GM18526 (cell line): ENCODE results near the gene TNNI3.

Experiments
- POLR2A ChIP-seq: IDR thresholded peaks from 3 replicates; pipeline ENCODE4 v1.6.1; 2011; ENCODE audit not compliant: insufficient read length; ENCODE audit errors: extremely low read depth

Gene TNNI3

DNA sequence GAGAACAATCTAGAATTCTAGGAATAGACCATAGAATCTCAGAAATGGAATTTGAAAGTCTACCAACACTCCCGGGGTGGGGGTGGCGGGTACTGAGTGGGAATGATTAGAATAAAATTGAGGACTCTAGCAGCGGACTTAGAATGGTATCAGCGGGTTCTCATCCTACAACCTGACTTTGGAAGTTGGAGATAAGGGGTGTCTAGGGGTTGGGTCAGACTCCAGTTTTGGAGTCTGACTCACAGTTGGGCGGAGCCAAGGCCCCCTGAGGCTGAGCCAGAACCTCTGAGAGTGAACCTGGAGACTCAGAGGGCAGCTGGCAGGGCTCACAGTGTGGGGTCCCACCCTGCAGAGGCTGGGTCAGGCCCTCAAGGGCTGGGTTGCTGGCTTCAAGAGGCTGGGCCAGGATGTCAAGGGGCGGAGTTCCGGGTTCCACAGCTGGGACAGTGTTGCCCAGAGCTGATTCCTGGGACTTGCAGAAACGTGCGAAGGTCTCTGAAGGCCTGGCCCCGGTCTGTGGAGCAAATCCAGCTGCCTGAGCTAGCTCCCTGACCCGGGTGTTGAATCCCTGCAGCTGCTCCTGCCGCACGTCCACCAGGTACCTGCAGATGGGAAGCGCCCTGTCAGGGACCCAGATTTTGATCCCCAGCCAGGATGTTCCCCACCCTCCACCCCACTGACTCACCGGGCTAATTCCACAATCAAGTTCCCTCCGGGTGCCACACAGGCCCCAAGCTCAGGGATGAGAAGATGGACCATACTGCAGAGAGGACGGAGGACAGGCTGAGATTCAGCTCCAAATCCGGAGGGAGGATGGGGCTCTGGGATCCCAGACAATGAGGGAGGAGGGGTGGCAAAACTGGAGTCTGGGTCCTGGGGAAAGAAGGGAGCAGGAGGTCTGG lies 1.6 kb upstream of the TNNI3 start:
- TF ChIP-seq POLR2A, result no peak

GRCh38 chr19:55158423-55158822 lies 891 bp upstream of the TNNI3 start:
- no peak for TF ChIP-seq POLR2A

DNA sequence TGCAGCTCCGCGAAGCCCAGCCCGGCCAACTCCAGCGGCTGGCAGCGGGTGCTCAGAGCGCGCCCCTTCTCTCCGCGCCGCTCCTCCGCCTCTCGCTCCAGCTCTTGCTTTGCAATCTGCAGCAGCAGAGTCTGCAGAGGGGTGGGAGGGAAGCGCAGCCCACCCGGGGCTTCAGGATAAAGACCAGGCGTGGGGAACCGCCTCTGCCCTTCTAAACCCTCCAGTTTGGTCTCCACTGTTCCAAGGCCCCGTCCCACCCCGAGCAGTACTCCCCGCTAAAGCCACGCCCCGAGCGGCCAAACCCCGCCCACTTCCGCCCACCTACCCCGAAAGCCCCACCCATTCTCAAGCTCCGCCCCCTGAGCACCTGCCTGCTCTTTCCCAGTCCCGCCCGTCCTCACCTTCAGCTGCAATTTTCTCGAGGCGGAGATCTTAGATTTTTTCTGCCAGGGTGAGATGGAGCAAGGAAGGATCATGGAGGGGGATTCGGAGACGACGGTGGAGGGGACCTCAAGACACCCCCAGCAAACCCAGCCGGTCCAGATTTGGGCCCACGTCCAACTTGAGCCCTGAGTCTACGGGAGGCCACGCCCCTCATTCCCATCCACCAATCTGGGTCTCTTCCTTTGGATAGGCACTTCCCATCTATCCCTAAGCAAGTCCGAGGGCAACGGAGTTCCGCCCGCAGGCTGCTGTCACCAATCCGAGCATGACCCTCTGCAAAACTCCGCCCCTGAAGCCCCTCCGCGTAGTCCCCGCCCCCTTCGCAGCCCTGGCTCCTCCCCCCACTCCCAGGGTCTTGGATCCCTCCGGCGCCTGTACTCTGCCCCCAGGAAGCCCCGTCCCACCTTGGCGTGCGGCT lies 1.1 kb downstream of the TNNI3 start:
- TF ChIP-seq POLR2A, result no peak

DNA sequence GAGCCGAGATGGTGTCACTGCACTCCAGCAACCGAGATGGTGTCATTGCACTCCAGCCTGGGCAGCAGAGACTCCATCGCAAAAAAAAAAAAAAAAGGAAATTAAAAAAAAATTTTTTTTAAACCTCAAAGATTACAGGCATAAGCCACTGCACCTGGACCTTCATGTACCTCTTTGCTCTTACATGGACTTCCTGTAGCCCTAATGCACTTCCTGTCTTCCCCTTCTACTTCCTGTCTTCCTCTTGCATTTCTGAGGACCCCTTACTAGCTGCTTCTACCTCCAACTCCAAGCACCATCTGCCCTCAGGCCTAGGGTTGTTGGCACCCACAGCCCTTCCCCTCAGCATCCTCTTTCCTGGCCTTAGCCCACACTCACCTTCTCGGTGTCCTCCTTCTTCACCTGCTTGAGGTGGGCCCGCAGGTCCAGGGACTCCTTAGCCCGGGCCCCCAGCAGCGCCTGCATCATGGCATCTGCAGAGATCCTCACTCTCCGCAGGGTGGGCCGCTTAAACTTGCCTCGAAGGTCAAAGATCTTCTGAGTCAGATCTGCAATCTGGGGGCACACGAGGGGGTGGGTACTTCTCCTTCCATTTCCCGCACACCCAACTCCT lies 3.8 kb downstream of the TNNI3 start:
- no peak for TF ChIP-seq POLR2A

- no peak for TF ChIP-seq POLR2A
Measured at GRCh38 chr19:55152017-55152416, 5.5 kb downstream of the TNNI3 start.

DNA sequence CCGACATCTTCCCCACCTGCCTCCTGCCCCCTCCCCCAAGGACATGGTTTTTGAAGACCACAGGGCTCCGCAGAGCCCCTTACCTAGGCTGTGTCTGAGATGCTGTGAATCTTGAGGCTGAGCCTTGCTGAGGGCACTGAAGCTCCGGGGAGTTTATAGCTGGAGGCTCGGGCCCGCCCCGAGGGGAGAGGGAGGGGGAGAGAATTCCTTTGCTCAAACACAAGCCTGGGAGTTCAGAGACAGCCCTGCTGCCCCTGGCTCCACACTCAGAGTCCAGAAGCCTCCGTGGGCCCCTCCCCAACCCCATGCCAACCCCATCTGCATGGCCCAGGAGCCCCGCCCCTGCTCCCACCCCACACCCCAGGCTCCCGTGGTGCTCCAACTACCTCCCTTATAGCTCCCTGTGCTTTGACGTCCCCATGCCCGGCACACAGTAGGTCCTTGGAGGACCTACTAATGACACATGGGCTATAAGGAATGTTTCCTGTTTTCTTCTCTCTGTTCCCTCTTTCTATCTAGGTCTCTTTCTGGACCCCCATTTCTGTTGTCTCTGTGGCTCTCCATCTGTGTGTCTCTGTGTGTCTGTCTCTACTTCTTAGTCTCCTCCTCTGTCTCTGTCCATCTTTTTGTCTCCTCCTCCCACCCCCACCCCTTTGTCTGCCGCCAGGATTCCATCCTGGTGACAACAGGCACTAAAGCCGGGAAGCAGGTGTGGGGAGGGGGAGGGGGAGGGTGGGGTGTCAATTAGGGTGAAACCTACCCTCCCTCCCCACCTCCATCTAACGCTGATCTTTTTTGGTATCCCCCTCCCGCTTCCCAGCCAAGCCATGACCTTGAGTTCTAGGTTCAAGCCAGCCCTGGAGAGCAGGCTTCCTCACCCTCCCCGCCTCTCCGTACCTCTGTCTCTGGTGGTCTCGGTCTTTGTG lies 8.2 kb downstream of the TNNI3 start, which contains the start of gene TNNT1:
TNNT1 (minus strand) TSS at position 129 of the 926 bp plus-strand sequence. CDS start 2,049 bp downstream, outside the sequence.
- no peak for TF ChIP-seq POLR2A

GRCh38 chr19:55147545-55148251 lies 9.8 kb downstream of the TNNI3 start:
- no peak for TF ChIP-seq POLR2A

DNA sequence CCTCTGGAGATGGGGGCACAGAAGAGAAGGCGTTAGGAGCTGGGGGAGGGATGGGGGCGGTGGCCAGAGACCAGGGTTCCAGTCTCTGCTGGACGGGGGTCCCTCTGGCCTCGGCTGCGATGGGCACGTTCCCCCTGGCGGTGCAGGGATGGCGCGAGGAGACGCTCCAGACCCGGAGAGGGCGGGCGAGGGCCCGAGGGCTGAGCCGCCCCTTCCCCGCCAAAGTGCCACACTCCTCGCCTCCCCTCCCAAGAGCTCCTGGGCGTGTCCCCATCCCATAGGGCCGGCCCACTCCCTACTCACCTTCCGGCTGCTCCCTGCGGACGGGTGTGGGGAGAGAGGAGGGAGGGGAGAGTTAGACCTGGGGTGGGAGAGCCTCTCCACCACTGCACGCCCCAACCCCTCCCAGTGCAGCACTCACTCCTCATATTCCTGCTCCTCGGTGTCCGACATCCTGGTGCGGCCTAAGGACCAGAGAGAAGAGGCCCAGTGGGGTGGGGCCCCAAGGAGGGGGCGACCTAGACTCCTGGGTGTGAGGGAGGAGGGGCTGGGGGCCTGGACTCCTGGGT lies 10.7 kb downstream of the TNNI3 start:
- TF ChIP-seq POLR2A, result no peak

GRCh38 chr19:55146078-55146704 lies 11.3 kb downstream of the TNNI3 start:
- TF ChIP-seq POLR2A, result no peak

GRCh38 chr19:55145232-55145631 lies 12.3 kb downstream of the TNNI3 start:
- TF ChIP-seq POLR2A, result no peak

DNA sequence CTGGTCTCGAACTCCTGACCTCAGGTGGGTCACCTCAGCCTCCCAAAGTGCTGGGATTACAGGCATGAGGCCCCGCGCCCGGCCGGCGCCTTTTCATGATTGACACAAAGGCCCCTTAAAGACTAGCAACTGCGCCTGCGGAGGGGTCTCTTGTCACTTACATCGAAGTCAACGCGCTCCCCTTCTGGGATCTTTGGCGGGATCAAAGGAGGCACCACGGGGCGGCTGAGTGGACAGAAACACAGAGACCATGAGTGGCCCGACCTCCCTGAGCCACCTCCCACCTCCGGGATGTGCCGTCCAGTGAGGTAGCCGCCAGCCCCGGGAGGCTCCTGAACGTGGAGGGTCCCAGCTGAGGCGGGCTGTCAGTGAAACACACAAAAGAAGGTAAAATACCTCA lies 15.8 kb downstream of the TNNI3 start:
- no peak for TF ChIP-seq POLR2A

- TF ChIP-seq POLR2A, result no peak
Measured at GRCh38 chr19:55137915-55138314, 19.6 kb downstream of the TNNI3 start.

DNA sequence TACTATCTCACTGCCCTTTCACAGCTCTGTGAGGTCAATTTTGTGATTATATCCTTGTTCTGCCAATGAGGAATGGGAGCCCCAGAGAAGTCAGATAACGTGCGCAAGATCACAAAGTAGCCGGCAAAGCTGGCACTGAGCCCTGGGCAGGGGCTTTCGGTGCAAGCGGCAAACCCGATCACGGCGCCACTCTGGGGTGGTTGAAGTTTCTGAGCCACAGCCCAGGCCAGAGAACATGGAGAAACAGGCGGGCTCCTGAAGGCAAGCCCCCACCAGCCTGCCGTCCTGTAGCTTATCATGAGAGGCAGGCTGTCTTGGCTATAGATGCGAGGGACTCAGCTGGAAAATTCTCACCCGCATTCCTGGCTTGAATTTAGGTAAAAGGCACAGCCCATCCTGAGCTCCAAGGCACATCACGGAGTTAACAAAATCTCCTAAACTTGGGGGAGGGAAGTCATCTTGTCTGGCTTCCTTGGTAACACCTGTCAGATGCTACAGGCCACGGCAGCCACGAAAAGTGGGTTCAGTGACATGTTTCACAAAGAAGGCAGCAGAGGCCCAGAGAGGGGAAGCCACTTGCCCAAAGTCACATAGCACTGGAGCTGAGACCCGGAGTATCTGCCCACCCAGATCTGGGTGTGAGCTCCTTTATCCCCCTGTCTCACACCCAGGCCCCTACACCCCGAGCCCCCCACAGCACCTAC lies 21.0 kb downstream of the TNNI3 start:
- no peak for TF ChIP-seq POLR2A

DNA sequence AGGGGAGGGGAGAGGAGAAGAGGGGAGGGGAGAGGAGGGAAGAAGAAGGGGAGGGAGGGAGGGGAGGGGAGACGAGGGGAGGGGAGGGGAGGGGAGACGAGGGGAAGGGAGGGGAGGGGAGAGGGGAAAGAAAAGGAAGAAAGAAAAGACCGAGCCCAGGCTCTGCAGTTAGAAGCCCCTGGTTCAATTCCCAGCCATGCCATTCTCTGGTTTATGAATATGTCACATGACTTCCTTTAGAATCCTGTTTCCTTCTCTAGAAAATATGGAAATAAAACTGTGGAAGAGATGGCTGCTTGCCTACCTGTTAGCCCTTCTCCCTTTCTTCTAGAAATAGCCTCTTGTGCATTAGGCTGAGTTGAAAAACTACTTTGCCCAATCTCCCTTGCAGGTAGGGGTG lies 22.8 kb downstream of the TNNI3 start:
- TF ChIP-seq POLR2A, result no peak
